ENCODE data around the gene MKNK1.

The MKNK1 gene

GRCh38 chr1:46618754-46619415 is 14.8 kb upstream of the MKNK1 start:
- DNase-seq (ENCODE audit: low read depth): no peak

GRCh38 chr1:46617833-46618232 is 13.8 kb upstream of the MKNK1 start:
- DNase-seq (ENCODE audit: low read depth): no peak

- no peak for DNase-seq (ENCODE audit: low read depth)
Measured at GRCh38 chr1:46617108-46617800, 13.2 kb upstream of the MKNK1 start.

- DNase-seq (ENCODE audit: low read depth): peak; percentile 58
Measured at GRCh38 chr1:46616277-46617107, 12.4 kb upstream of the MKNK1 start, which contains the start of gene MOB3C. Gene MOB3C (minus strand): TSS chr1:46616811. CDS start chr1:46613321, 3,490 bp downstream.

- DNase-seq (ENCODE audit: low read depth): no peak
Measured at GRCh38 chr1:46615735-46616134, 11.7 kb upstream of the MKNK1 start.

- DNase-seq (ENCODE audit: low read depth): no peak
Measured at GRCh38 chr1:46615088-46615487, 11.0 kb upstream of the MKNK1 start.

GRCh38 chr1:46614604-46614984 is 10.5 kb upstream of the MKNK1 start:
- DNase-seq (ENCODE audit: low read depth): no peak

GRCh38 chr1:46613661-46614603 is 9.9 kb upstream of the MKNK1 start:
- peak; percentile 63 for DNase-seq (ENCODE audit: low read depth)

- no peak for DNase-seq (ENCODE audit: low read depth)
Measured at GRCh38 chr1:46612937-46613660, 9.0 kb upstream of the MKNK1 start.

- no peak for DNase-seq (ENCODE audit: low read depth)
Measured at GRCh38 chr1:46611691-46612221, 7.7 kb upstream of the MKNK1 start.

GRCh38 chr1:46607345-46608130 is 3.5 kb upstream of the MKNK1 start:
- DNase-seq (ENCODE audit: low read depth): no peak

- DNase-seq (ENCODE audit: low read depth): no peak
Measured at GRCh38 chr1:46606255-46606965, 2.3 kb upstream of the MKNK1 start.

- no peak for DNase-seq (ENCODE audit: low read depth)
Measured at GRCh38 chr1:46605232-46605631, 1.2 kb upstream of the MKNK1 start.

GRCh38 chr1:46603481-46603857 is 599 bp downstream of the MKNK1 start:
- no peak for DNase-seq (ENCODE audit: low read depth)

- no peak for DNase-seq (ENCODE audit: low read depth)
Measured at GRCh38 chr1:46601257-46602007, 2.6 kb downstream of the MKNK1 start.

- DNase-seq (ENCODE audit: low read depth): no peak
Measured at GRCh38 chr1:46599059-46599970, 4.8 kb downstream of the MKNK1 start.

- no peak for DNase-seq (ENCODE audit: low read depth)
Measured at GRCh38 chr1:46596846-46597245, 7.2 kb downstream of the MKNK1 start.

GRCh38 chr1:46596036-46596435 is 8.0 kb downstream of the MKNK1 start:
- no peak for DNase-seq (ENCODE audit: low read depth)

Measured in fibroblast of the conjunctiva (primary cell).